SK-N-SH treated with all-trans-retinoic acid at 6 μM for 48 hours (cell line): ENCODE results near the gene QPCT.
"Not testable (repeated sequence)": the region's sequence is repeated elsewhere in the genome, so short reads cannot be mapped to it uniquely, and the experiment has no call there.

Experiments used
- ATAC-seq: fragments of 200-7000 bp; cut with Tn5 transposase; 3 replicates; pipeline ENCODE4 v1.9.1; 2020; ENCODE audit warnings: mild to moderate bottlenecking, moderate library complexity
- ARNTL ChIP-seq: fragments of 450-650 bp; formaldehyde crosslinking; IDR thresholded peaks from 2 replicates; pipeline ENCODE4 v1.5.0; 2020; ENCODE audit warnings: low read depth, mild to moderate bottlenecking, moderate library complexity, borderline replicate concordance
- BACH2 ChIP-seq: fragments of 250-450 bp; sonication (Bioruptor Pico); IDR thresholded peaks from 2 replicates; pipeline ENCODE4 v1.9.0; 2021; ENCODE audit warnings: mild to moderate bottlenecking, borderline replicate concordance
- CREB5 ChIP-seq: fragments of 250-450 bp; sonication (Bioruptor Pico); IDR thresholded peaks from 2 replicates; pipeline ENCODE4 v1.5.1; 2020; ENCODE audit warnings: low read depth, mild to moderate bottlenecking, moderate library complexity
- CSDC2 ChIP-seq: fragments of 250-450 bp; sonication (Bioruptor Pico); IDR thresholded peaks from 2 replicates; pipeline ENCODE4 v1.5.0; 2020; ENCODE audit warnings: mild to moderate bottlenecking, moderate library complexity
- ESRRG ChIP-seq: fragments of 250-450 bp; sonication (Bioruptor Pico); IDR thresholded peaks from 2 replicates; pipeline ENCODE4 v1.6.1; 2021; ENCODE audit warnings: mild to moderate bottlenecking
- GLIS3 ChIP-seq: fragments of 250-450 bp; sonication (Bioruptor Pico); IDR thresholded peaks from 2 replicates; pipeline ENCODE4 v1.5.0; 2020; ENCODE audit warnings: mild to moderate bottlenecking, moderate library complexity
- ISL1 ChIP-seq: fragments of 250-450 bp; sonication (Bioruptor Pico); IDR thresholded peaks from 2 replicates; pipeline ENCODE4 v2.1.2; 2022; ENCODE audit warnings: mild to moderate bottlenecking, moderate library complexity
- OSR1 ChIP-seq: fragments of 250-450 bp; sonication (Bioruptor Pico); IDR thresholded peaks from 2 replicates; pipeline ENCODE4 v1.8.0; 2022; ENCODE audit warnings: moderate library complexity, mild to moderate bottlenecking, inconsistent platforms
- PPARA ChIP-seq: fragments of 250-450 bp; sonication (Bioruptor Pico); IDR thresholded peaks from 2 replicates; pipeline ENCODE4 v1.5.0; 2020; ENCODE audit warnings: mild to moderate bottlenecking, borderline replicate concordance
- RARB ChIP-seq: fragments of 250-450 bp; sonication (Bioruptor Pico); IDR thresholded peaks from 2 replicates; pipeline ENCODE4 v1.8.0; 2021; ENCODE audit warnings: mild to moderate bottlenecking, moderate library complexity
- SNAI2 ChIP-seq: fragments of 250-450 bp; sonication (Bioruptor Pico); IDR thresholded peaks from 2 replicates; pipeline ENCODE4 v1.5.0; 2020; ENCODE audit warnings: mild to moderate bottlenecking, moderate library complexity
- TCF4 ChIP-seq: fragments of 250-450 bp; sonication (Bioruptor Pico); IDR thresholded peaks from 2 replicates; pipeline ENCODE4 v1.8.0; 2021; ENCODE audit warnings: mild to moderate bottlenecking, moderate library complexity, borderline replicate concordance
- TOX ChIP-seq: fragments of 250-450 bp; sonication (Bioruptor Pico); IDR thresholded peaks from 2 replicates; pipeline ENCODE4 v1.8.0; 2021; ENCODE audit warnings: mild to moderate bottlenecking, moderate library complexity, borderline replicate concordance
- ZC3H10 ChIP-seq: fragments of 250-450 bp; sonication (Bioruptor Pico); IDR thresholded peaks from 2 replicates; pipeline ENCODE4 v1.5.1; 2021; ENCODE audit warnings: mild to moderate bottlenecking, moderate library complexity
- ZNF565 ChIP-seq: fragments of 450-650 bp; formaldehyde crosslinking; conservative IDR thresholded peaks from 2 replicates; pipeline ENCODE4 v1.5.0; 2020; ENCODE audit warnings: low read depth, mild to moderate bottlenecking, moderate library complexity
- ZNF70 ChIP-seq: fragments of 450-650 bp; formaldehyde crosslinking; IDR thresholded peaks from 2 replicates; pipeline ENCODE4 v1.5.0; 2020; ENCODE audit warnings: mild to moderate bottlenecking, moderate library complexity
- ZNF8 ChIP-seq: fragments of 450-650 bp; formaldehyde crosslinking; IDR thresholded peaks from 2 replicates; pipeline ENCODE4 v1.5.0; 2020; ENCODE audit warnings: mild to moderate bottlenecking, moderate library complexity
- TF ChIP-seq, protein P1 (sequence below): fragments of 250-450 bp; sonication (Bioruptor Pico); IDR thresholded peaks from 2 replicates; pipeline ENCODE4 v1.5.0; 2020; ENCODE audit warnings: mild to moderate bottlenecking, moderate library complexity
- TF ChIP-seq, protein P2 (sequence below): fragments of 250-450 bp; sonication (Bioruptor Pico); IDR thresholded peaks from 2 replicates; pipeline ENCODE4 v1.8.0; 2020; ENCODE audit warnings: mild to moderate bottlenecking, moderate library complexity, borderline replicate concordance

Gene QPCT

DNA sequence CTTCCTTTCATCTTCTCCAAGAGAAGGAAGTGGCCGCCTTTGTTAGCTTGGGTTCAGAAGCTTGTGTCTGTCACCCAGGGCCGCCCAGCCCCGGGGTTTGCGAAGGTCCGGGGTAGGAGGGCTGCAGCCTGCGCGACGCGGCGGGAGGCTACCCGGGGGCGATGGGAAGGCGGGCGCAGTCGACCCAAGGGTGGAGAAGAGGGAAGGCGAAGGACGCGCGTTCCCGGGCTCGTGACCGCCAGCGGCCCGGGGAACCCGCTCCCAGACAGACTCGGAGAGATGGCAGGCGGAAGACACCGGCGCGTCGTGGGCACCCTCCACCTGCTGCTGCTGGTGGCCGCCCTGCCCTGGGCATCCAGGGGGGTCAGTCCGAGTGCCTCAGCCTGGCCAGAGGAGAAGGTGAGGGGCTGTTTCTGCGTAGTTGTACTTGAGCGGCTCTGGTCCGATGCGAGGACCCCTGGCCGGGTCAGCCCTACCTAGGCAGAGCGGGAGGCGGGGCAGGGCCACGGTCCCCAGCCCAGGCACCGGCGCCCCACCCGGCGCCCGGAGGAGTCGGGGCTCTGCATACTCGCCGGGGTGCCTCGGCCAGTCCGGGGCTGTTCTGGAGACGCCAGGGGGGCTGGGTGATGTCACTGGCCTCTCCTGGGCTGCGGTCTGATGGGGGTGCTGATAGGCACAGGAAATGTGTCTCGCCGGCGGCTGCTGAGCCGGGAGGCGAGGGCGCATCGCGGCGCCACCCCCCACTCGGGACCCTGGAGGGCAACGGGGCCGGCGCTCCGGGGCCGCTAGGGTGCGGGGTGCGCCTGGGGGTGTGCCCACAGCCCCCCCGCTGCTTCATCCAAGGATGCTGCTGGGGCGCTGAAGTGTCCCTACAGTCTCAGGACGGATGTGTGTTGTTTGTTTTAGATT lies at the start of gene QPCT:
Gene QPCT, plus strand, starts transcription at position 178 of the 909 bp plus-strand sequence. Its CDS starts 102 bp downstream, at position 280.
- ATAC-seq = peak; percentile 66
- TF ChIP-seq BACH2 (CRISPR knock-in tag) = no peak

GRCh38 chr2:37294858-37295257 lies 49.6 kb upstream of the QPCT start:
- ATAC-seq = not testable (repeated sequence)

DNA sequence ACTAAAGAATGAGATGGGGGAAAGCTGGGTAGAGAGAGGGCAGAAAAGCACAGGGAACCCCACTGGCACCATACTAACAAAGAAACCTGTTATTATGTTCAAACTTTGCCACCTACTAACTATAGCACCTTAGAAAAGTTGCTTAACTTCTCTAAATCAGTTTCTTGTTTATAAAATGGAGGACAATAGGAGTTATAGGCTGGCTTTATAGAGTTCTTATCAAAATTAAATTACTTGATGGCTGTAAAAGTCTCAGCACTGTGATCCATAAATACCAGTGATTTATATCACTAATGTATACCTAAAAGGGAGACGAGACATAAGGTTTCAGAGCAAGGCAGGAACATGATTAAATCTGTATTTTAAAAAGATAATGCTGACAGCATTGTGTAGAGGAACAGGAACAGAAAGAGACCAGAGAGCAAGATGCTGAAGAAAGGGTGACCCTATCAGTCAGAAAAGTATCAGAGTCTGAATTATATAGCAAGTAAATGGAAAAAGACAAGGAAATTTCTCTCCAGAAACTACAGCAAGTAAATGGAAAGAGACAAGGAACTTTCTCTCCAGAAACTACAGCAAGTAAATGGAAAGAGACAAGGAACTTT lies 48.9 kb upstream of the QPCT start:
- TF ChIP-seq ZNF70 (CRISPR knock-in tag) (no peak), ZNF565 (no peak), OSR1 (CRISPR knock-in tag) (no peak), SNAI2 (no peak), TCF4 (CRISPR knock-in tag) (no peak), ESRRG (CRISPR knock-in tag) (no peak), ISL1 (CRISPR knock-in tag) (no peak)
- TF ChIP-seq, protein P1, sequence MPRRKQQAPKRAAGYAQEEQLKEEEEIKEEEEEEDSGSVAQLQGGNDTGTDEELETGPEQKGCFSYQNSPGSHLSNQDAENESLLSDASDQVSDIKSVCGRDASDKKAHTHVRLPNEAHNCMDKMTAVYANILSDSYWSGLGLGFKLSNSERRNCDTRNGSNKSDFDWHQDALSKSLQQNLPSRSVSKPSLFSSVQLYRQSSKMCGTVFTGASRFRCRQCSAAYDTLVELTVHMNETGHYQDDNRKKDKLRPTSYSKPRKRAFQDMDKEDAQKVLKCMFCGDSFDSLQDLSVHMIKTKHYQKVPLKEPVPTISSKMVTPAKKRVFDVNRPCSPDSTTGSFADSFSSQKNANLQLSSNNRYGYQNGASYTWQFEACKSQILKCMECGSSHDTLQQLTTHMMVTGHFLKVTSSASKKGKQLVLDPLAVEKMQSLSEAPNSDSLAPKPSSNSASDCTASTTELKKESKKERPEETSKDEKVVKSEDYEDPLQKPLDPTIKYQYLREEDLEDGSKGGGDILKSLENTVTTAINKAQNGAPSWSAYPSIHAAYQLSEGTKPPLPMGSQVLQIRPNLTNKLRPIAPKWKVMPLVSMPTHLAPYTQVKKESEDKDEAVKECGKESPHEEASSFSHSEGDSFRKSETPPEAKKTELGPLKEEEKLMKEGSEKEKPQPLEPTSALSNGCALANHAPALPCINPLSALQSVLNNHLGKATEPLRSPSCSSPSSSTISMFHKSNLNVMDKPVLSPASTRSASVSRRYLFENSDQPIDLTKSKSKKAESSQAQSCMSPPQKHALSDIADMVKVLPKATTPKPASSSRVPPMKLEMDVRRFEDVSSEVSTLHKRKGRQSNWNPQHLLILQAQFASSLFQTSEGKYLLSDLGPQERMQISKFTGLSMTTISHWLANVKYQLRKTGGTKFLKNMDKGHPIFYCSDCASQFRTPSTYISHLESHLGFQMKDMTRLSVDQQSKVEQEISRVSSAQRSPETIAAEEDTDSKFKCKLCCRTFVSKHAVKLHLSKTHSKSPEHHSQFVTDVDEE (CRISPR knock-in tag) = no peak
- ATAC-seq = no peak

DNA sequence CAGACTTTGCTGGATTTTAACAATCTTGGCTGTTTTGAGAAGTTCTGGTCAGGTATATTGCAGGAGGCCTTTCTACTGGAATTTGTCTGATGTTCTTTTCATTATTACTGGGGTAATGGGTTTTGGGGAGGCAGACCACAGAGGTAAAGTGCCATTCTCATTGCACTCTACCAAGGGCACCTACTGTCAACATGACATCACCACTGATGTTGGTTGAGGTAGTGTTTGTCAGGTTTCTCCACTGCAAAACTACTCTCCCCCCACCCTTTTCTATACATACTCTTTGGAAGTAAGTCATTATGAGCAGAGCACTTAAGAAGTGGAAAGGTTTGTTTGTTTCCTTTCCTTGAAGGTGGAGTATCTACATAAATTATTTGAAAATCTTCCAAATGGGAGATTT lies 46.8 kb upstream of the QPCT start:
- TF ChIP-seq ISL1 (CRISPR knock-in tag) = no peak
- TF ChIP-seq ZNF70 (CRISPR knock-in tag) = no peak
- TF ChIP-seq RARB = no peak
- no peak for TF ChIP-seq PPARA (CRISPR knock-in tag)
- no peak for TF ChIP-seq ARNTL (CRISPR knock-in tag)
- no peak for TF ChIP-seq CREB5 (CRISPR knock-in tag)
- no peak for TF ChIP-seq ZC3H10 (CRISPR knock-in tag)
- TF ChIP-seq, protein P2, sequence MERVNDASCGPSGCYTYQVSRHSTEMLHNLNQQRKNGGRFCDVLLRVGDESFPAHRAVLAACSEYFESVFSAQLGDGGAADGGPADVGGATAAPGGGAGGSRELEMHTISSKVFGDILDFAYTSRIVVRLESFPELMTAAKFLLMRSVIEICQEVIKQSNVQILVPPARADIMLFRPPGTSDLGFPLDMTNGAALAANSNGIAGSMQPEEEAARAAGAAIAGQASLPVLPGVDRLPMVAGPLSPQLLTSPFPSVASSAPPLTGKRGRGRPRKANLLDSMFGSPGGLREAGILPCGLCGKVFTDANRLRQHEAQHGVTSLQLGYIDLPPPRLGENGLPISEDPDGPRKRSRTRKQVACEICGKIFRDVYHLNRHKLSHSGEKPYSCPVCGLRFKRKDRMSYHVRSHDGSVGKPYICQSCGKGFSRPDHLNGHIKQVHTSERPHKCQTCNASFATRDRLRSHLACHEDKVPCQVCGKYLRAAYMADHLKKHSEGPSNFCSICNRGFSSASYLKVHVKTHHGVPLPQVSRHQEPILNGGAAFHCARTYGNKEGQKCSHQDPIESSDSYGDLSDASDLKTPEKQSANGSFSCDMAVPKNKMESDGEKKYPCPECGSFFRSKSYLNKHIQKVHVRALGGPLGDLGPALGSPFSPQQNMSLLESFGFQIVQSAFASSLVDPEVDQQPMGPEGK (CRISPR knock-in tag) = no peak
- no peak for TF ChIP-seq ESRRG (CRISPR knock-in tag)
- no peak for ATAC-seq

- no peak for ATAC-seq
- TF ChIP-seq ZNF8 (CRISPR knock-in tag) (no peak), TOX (CRISPR knock-in tag) (no peak), GLIS3 (CRISPR knock-in tag) (no peak), TCF4 (CRISPR knock-in tag) (no peak), ESRRG (CRISPR knock-in tag) (no peak), CSDC2 (no peak)
- TF ChIP-seq, all 23 proteins: peak for 0
Observed at GRCh38 chr2:37300146-37300545, 44.3 kb upstream of the QPCT start.
